ENCODE data around the gene BLOC1S1. TPM values are rescaled to one million over a fixed set of nuclear protein-coding genes. Genes with fewer than 3 reads are reported as not detected.

Gene BLOC1S1
- total RNA-seq, 2 experiments from 2014 or later, result 139 to 152 TPM

GRCh38 chr12:55699471-55700055 lies 16.3 kb upstream of the BLOC1S1 start:
- intact Hi-C loops (cut with micrococcal nuclease; ENCODE audit: unreplicated experiment), result no loop called here
- H3K4me3 ChIP-seq (ENCODE audit: low read depth, low read length, poor library complexity, severe bottlenecking), result no peak overlapping the region
- H3K9me2 ChIP-seq (ENCODE audit: insufficient read depth, low read length), result no peaks in the 10 kb centered on the region
- POLR2A ChIA-PET, result interaction anchor here (0.8 to 1.1 kb wide), 3 partner anchors 10 to 46 kb away, joined by 3 read pairs; no protein-coding TSS in a partner anchor
- no peak overlapping the region for H3K4me2 ChIP-seq (ENCODE audit: low read length)
- CTCF ChIA-PET (ENCODE audit: unreplicated experiment), result no interaction called here
- H4K20me1 ChIP-seq (ENCODE audit: insufficient read depth, low read length), result no peaks in the 10 kb centered on the region
- no peaks in the 10 kb centered on the region for H3K36me3 ChIP-seq (ENCODE audit: insufficient read depth, low read length)
- no peak for DNase-seq (ENCODE audit: low spot score)
- H3K4me1 ChIP-seq (ENCODE audit: insufficient read depth, low read length, poor library complexity, severe bottlenecking), result no peaks in the 10 kb centered on the region
- no TSS peak for BruUV-seq (replicated peaks)
- no peak overlapping the region for H3K27ac ChIP-seq (ENCODE audit: low read depth, low read length, poor library complexity, severe bottlenecking)
- H2AFZ ChIP-seq (ENCODE audit: low read length), result no peak overlapping the region
- H3K79me2 ChIP-seq (ENCODE audit: insufficient read depth, low read depth, low read length), result no peaks in the 10 kb centered on the region
- no peaks in the 10 kb centered on the region for H3K9me3 ChIP-seq (ENCODE audit: low read length)
- TF ChIP-seq EZH2phosphoT487 (IDR thresholded peaks at IDR 0.05; ENCODE audit: borderline replicate concordance, low read depth, low read length) (no peak), CTCF (conservative IDR thresholded peaks at IDR 0.05; ENCODE audit: low read length) (no peak)

- Histone ChIP-seq H3K36me3 (ENCODE audit: insufficient read depth, low read length) (no peaks in the 10 kb centered on the region), H3K4me3 (ENCODE audit: low read depth, low read length, poor library complexity, severe bottlenecking) (no peak overlapping the region), H3K27ac (ENCODE audit: low read depth, low read length, poor library complexity, severe bottlenecking) (no peak overlapping the region), H3K4me1 (ENCODE audit: insufficient read depth, low read length, poor library complexity, severe bottlenecking) (no peaks in the 10 kb centered on the region), H4K20me1 (ENCODE audit: insufficient read depth, low read length) (no peaks in the 10 kb centered on the region), H3K9me3 (ENCODE audit: low read length) (no peaks in the 10 kb centered on the region), H2AFZ (ENCODE audit: low read length) (no peak overlapping the region), H3K9me2 (ENCODE audit: insufficient read depth, low read length) (no peaks in the 10 kb centered on the region), H3K79me2 (ENCODE audit: insufficient read depth, low read depth, low read length) (no peaks in the 10 kb centered on the region), H3K4me2 (ENCODE audit: low read length) (no peak overlapping the region)
- intact Hi-C loops (cut with micrococcal nuclease; ENCODE audit: unreplicated experiment), result no loop called here
- TF ChIP-seq CTCF (conservative IDR thresholded peaks at IDR 0.05; ENCODE audit: low read length), result no peak
- TF ChIP-seq EZH2phosphoT487 (IDR thresholded peaks at IDR 0.05; ENCODE audit: borderline replicate concordance, low read depth, low read length), result no peak
- ChIA-PET POLR2A (interaction anchor here (1.0 kb wide), 1 partner anchor 11 kb away, joined by 3 read pairs; no protein-coding TSS in a partner anchor), CTCF (ENCODE audit: unreplicated experiment) (no interaction called here)
- BruUV-seq (replicated peaks), result no TSS peak
- no peak for DNase-seq (ENCODE audit: low spot score)
Measured at GRCh38 chr12:55700255-55701018, 15.4 kb upstream of the BLOC1S1 start.

GRCh38 chr12:55702861-55703260 lies 13.0 kb upstream of the BLOC1S1 start:
- ChIA-PET POLR2A (no interaction called here), CTCF (ENCODE audit: unreplicated experiment) (no interaction called here)
- intact Hi-C loops (cut with micrococcal nuclease; ENCODE audit: unreplicated experiment), result no loop called here
- Histone ChIP-seq H3K4me3 (ENCODE audit: low read depth, low read length, poor library complexity, severe bottlenecking) (no peak overlapping the region), H2AFZ (ENCODE audit: low read length) (no peak overlapping the region), H3K4me1 (ENCODE audit: insufficient read depth, low read length, poor library complexity, severe bottlenecking) (peaks cover 8% of the 10 kb centered on the region), H3K9me2 (ENCODE audit: insufficient read depth, low read length) (no peaks in the 10 kb centered on the region), H3K9me3 (ENCODE audit: low read length) (no peaks in the 10 kb centered on the region), H3K79me2 (ENCODE audit: insufficient read depth, low read depth, low read length) (no peaks in the 10 kb centered on the region), H3K4me2 (ENCODE audit: low read length) (no peak overlapping the region), H3K27ac (ENCODE audit: low read depth, low read length, poor library complexity, severe bottlenecking) (no peak overlapping the region), H3K36me3 (ENCODE audit: insufficient read depth, low read length) (no peaks in the 10 kb centered on the region), H4K20me1 (ENCODE audit: insufficient read depth, low read length) (no peaks in the 10 kb centered on the region)
- TF ChIP-seq CTCF (conservative IDR thresholded peaks at IDR 0.05; ENCODE audit: low read length) (no peak), EZH2phosphoT487 (IDR thresholded peaks at IDR 0.05; ENCODE audit: borderline replicate concordance, low read depth, low read length) (no peak)
- BruUV-seq (replicated peaks), result no TSS peak
- no peak for DNase-seq (ENCODE audit: low spot score)

All from OCI-LY7 (cell line).